ENCODE data around the gene DAZAP1.

DNA sequence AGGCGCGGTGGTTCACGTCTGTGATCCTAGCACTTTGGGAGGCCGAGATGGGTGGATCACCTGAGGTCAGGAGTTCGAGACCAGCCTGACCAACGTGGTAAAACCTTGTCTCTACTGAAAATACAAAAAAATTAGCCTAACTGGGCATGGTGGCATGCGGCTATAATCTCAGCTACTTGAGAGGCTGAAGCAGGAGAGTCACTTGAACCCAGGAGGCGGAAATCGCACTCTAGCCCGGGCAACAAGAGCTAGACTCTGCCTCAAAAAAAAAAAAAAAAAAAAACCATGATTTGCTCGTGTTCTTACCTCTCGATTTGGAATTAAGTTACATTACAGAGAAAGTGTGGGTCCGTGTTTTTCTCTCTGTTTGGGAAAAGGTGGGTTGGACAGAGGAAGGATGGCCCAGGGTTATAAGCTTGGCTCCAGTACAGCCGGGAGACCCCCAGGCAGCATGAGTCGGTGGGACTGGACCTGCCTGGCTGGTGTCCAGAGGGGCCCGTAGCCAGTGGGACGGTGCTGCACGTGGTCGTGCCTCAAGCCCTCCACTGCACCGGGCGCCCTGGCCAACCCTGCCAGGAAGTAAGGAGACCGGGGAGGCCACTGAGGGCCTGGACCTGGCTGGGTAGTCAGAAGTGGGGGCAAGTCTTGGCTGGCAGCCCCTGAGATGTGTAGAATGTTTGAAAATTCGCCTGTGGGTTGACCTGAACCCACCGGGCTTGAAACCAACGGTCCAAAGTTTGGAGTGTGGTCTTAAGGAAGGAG is 34.5 kb downstream of the DAZAP1 start:
- TF ChIP-seq EP300 (IDR thresholded peaks at IDR 0.05): no peak
- TF ChIP-seq, protein P1, sequence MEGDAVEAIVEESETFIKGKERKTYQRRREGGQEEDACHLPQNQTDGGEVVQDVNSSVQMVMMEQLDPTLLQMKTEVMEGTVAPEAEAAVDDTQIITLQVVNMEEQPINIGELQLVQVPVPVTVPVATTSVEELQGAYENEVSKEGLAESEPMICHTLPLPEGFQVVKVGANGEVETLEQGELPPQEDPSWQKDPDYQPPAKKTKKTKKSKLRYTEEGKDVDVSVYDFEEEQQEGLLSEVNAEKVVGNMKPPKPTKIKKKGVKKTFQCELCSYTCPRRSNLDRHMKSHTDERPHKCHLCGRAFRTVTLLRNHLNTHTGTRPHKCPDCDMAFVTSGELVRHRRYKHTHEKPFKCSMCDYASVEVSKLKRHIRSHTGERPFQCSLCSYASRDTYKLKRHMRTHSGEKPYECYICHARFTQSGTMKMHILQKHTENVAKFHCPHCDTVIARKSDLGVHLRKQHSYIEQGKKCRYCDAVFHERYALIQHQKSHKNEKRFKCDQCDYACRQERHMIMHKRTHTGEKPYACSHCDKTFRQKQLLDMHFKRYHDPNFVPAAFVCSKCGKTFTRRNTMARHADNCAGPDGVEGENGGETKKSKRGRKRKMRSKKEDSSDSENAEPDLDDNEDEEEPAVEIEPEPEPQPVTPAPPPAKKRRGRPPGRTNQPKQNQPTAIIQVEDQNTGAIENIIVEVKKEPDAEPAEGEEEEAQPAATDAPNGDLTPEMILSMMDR (IDR thresholded peaks at IDR 0.05): no peak

All from ovary (tissue), 3 donors.